GM12864 (cell line): Measurements from ENCODE around the gene PLA1A.
"Not testable (repeated sequence)": the region's sequence is repeated elsewhere in the genome, so short reads cannot be mapped to it uniquely, and the experiment has no call there.

Source experiments
- DNase-seq: peaks from one replicate; pipeline ENCODE4 v3.0.0-alpha.2; 2011; ENCODE audit warnings: low read depth
- H3K4me3 ChIP-seq: 2 replicates; pipeline ENCODE4 v1.5.1; 2011; ENCODE audit warnings: mild to moderate bottlenecking, low read depth, low read length, control low read depth
- TF ChIP-seq, protein P1 (sequence below): IDR thresholded peaks from 2 replicates; pipeline ENCODE4 v1.5.1; 2011; ENCODE audit warnings: low read depth, mild to moderate bottlenecking, moderate library complexity, low read length, control low read depth, inconsistent platforms; ENCODE audit errors: missing control alignments

The PLA1A gene

DNA sequence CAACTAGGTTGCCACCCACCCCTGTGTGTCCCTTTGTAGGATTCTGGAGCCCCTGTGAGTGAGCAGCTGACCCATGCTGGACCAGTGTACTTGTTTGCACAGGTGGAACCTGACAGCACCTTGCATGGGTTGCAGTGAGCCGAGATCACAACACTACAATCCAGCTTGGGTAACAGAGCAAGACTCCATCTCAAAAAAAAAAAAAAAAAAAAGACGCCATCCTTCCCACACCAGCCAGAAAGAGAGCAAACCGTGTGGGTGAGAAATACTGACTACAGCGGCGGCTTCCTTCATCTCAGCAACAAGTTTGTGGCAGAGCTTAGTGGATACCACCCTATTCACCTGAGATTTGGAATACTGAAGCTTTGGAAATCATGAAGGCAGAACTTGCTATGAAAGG, 37.5 kb upstream of the PLA1A start:
- H3K4me3 ChIP-seq = peak overlapping the region; percentile 82
- TF ChIP-seq, protein P1, sequence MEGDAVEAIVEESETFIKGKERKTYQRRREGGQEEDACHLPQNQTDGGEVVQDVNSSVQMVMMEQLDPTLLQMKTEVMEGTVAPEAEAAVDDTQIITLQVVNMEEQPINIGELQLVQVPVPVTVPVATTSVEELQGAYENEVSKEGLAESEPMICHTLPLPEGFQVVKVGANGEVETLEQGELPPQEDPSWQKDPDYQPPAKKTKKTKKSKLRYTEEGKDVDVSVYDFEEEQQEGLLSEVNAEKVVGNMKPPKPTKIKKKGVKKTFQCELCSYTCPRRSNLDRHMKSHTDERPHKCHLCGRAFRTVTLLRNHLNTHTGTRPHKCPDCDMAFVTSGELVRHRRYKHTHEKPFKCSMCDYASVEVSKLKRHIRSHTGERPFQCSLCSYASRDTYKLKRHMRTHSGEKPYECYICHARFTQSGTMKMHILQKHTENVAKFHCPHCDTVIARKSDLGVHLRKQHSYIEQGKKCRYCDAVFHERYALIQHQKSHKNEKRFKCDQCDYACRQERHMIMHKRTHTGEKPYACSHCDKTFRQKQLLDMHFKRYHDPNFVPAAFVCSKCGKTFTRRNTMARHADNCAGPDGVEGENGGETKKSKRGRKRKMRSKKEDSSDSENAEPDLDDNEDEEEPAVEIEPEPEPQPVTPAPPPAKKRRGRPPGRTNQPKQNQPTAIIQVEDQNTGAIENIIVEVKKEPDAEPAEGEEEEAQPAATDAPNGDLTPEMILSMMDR = no peak
- no peak for DNase-seq

DNA sequence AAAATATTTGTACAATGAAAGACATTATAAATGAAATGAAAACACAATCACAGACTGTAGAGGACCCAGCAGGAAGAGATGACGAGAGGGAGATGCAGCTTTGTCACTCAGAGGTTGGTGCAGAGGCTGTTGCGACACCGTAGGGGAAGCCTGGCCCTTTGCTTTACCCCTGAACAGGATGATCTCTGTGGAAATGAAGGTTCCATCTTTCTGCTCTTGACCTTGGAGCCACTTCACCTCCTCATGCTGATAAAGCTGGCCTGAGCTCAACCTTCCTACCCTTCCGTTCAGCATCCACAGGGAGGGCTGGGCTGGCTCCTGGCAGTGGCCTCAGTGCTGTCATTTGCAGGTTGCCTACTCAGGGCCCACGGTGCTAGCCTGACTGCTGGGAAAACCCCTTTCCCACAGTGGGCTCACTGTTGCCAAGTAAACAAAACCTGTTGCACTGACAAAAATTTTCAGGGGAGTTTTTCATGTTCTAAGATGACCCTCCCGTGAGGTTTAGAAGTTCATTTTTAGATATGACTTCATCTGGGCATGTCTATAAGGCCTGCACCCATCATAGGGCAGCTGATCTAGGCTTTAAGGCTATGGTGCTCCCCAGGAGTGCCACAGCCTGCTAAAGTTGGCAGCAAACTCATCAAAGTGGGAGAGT, 35.3 kb upstream of the PLA1A start:
- peak overlapping the region; percentile 82 for H3K4me3 ChIP-seq
- DNase-seq = peak; percentile 84
- TF ChIP-seq, protein P1 = no peak

DNA sequence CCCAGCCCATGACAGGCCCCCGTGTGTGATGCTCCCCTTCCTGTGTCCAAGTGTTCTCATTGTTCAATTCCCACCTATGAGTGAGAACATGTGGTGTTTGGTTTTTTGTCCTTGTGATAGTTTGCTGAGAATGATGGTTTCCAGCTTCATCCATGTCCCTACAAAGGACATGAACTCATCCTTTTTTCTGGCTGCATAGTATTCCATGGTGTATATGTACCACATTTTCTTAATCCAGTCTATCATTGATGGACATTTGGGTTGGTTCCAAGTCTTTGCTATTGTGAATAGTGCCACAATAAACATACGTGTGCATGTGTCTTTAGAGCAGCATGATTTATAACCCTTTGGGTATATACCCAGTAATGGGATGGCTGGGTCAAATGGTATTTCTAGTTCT, 34.4 kb upstream of the PLA1A start:
- not testable (repeated sequence) for H3K4me3 ChIP-seq, DNase-seq

DNA sequence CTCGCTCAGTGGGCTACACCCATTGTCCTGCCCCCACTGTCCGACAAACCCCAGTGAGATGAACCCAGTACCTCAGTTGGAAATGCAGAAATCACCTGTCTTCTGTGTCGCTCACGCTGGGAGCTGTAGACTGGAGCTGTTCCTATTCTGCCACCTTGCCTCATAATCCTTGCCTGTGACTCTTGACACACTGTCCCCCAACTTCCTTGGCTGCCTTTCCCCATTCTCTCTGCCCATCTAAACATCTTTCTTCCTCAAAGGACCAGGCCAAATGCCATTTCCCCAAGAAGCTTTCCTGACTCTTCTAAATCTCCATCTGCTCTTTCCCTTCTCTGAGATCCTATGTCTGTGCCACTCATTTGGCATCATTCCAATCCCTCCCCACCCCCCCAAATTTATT, 28.5 kb upstream of the PLA1A start:
- TF ChIP-seq, protein P1 = no peak
- no peak overlapping the region for H3K4me3 ChIP-seq
- DNase-seq = no peak

DNA sequence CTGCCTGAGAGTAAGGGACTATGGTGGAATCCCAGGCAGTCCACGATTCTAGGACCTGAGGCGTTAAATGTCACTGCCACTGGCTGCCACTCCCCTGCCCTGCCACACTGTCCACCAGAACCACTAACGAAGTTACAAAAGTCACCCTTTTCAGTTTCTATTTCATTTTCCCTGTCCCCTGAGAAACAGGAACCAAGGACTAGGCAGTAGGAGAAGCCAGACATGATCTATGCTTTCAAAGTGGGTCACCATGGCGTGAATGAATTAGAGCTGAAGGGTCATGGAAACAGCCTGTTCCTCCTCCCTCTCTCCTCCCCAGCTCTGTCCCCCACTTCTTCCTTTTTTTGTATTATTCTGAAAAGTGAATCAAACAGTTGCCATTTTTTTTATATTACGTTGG, 27.5 kb upstream of the PLA1A start:
- no peak for DNase-seq
- TF ChIP-seq, protein P1 = no peak
- H3K4me3 ChIP-seq = no peak overlapping the region

DNA sequence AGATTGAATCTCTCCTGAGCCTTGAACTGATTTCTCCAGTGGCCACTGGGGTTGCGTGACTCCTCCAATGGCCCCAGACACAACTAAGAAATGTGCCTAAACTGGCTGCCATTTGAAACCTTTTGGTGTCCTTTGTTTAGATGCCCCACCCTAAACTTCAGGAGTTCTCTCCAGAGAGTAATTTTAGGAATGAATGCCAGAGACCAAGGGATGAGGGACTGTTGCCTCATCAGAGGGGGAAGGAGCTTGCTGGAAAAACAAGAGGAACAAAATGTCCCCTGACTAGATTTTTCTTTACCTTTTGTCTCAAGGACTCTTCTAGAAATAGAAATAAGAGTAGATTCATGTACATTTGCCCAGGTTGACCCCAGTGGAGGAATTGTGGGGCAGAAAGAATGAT, 26.5 kb upstream of the PLA1A start:
- DNase-seq = no peak
- TF ChIP-seq, protein P1 = no peak
- no peak overlapping the region for H3K4me3 ChIP-seq

DNA sequence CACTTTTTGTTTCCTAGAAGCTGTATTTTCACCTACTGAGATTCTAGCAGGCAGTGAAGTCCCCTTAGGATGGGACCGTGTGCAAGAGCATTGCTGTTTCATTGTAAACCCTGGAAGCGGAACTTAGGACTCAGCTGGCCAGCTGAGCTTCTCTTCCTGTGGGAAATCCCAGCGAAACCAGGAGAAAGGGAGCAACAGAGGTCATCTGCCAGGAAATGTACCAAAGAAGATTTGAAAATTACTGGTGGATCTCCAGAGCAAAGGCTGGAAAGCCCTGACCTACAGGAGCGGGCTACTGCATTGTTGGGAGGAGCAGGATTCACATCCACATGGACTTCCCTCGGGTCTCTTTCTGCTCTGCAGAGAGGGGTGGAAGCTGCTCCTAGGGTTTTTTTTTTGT, 26.0 kb upstream of the PLA1A start:
- H3K4me3 ChIP-seq = no peak overlapping the region
- TF ChIP-seq, protein P1 = no peak
- no peak for DNase-seq
